ENCODE results near the gene KLC1. TPM values are rescaled to one million over a fixed set of nuclear protein-coding genes. Genes with fewer than 3 reads are reported as not detected.
A peak's percentile ranks its signal among the peaks of the same experiment; 100 is the strongest.

Gene KLC1
- total RNA-seq, 4 donors from 2014 or later = 205 to 427 (median 291) TPM

DNA sequence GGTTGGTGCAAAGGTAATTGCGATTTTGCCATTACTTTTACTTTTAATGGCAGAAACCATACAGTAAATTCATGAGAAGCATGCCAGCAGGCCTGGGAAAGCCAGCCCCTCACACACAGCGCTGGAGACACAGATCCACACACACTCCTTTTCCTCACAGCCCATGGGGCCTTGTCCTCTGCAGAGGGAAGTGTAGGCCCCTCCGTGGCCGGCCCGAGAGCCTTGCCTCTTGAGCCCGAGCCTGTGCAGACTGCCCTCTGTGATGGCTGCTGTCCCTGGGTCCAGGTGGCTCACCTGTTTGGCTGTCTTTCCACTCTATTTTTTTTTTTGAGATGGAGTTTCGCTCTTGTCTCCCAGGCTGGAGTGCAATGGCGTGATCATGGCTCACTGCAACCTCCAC is 46.9 kb downstream of the KLC1 start:
- WGBS, 2 donors (ENCODE audit: low coverage in 1 of 2) = 95 to 96% methylated on average over 2 to 8 of the region's 8 CpGs
- intact Hi-C loops (cut with DNase I; ENCODE audit: low total_unique reads) = no loop called here
- DNase-seq = no peak

DNA sequence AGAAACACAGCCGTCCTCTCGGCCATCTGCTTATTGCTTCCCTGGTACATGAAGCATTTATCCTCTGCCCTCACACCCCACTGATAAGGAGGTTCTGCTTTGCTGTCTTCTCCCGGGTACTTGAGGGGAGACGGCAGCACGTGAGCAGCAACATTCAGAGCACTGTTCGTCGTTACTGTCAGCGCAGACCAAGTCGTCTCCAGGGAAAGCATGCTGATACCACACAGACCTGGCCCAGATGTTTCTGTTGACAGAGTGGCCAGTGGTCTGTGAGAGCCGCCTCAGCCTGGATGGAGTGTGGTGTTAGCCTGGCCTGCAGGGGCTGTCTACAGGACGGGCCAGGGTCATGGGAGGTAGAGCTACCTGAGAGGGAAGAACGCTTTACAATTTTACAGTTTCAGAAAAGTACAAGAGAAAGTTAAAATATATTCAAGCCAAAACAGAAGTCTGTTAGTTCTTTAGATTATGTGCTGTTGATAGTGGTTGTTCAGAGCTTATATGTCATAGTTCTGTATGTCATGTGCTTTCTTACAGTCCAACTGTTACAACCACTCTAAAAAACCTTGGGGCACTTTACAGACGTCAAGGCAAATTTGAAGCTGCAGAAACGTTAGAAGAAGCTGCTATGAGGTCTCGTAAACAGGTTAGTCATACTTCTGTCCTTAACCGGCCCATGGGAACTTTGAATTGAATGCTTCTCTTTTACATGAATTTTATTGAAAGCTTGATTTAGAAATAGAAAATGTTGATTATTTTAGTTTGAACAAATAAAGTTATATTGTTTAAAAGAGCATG is 48.1 kb downstream of the KLC1 start:
- Histone ChIP-seq H3K36me3 (peaks cover 0 to 98% (median 53%) of the 10 kb centered on the region in 4 donors), H3K27ac (no peak overlapping the region), H3K27me3 (no peaks in the 10 kb centered on the region), H3K9me3 (no peaks in the 10 kb centered on the region), H3K4me1 (peaks cover 0 to 7% (median 0%) of the 10 kb centered on the region in 4 donors), H3K4me3 (no peak overlapping the region)
- intact Hi-C loops (cut with DNase I; ENCODE audit: low total_unique reads) = no loop called here
- no peak for TF ChIP-seq POLR2AphosphoS5 (IDR thresholded peaks at IDR 0.05)
- TF ChIP-seq, protein P1, sequence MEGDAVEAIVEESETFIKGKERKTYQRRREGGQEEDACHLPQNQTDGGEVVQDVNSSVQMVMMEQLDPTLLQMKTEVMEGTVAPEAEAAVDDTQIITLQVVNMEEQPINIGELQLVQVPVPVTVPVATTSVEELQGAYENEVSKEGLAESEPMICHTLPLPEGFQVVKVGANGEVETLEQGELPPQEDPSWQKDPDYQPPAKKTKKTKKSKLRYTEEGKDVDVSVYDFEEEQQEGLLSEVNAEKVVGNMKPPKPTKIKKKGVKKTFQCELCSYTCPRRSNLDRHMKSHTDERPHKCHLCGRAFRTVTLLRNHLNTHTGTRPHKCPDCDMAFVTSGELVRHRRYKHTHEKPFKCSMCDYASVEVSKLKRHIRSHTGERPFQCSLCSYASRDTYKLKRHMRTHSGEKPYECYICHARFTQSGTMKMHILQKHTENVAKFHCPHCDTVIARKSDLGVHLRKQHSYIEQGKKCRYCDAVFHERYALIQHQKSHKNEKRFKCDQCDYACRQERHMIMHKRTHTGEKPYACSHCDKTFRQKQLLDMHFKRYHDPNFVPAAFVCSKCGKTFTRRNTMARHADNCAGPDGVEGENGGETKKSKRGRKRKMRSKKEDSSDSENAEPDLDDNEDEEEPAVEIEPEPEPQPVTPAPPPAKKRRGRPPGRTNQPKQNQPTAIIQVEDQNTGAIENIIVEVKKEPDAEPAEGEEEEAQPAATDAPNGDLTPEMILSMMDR (IDR thresholded peaks at IDR 0.05) = no peak
- no peak for TF ChIP-seq POLR2A (IDR thresholded peaks at IDR 0.05)
- TF ChIP-seq EP300 (IDR thresholded peaks at IDR 0.05; ENCODE audit: low read depth) = no peak
- in situ Hi-C loops (cut with MboI; ENCODE audit: low pct_ligation_motif_present in 1 of 4, low pct_unique_long_range_greater_than_20kb in 1 of 4, low sequenced_read_pairs in 3 of 4) = no loop called here
- WGBS, 2 donors (ENCODE audit: low coverage in 1 of 2) = 81 to 83% methylated on average over 5 to 16 of the region's 16 CpGs
- no peak for DNase-seq

More for the DNA sequence above, 46.9 kb downstream of the KLC1 start:
- TF ChIP-seq EP300 (IDR thresholded peaks at IDR 0.05; ENCODE audit: low read depth) (no peak), POLR2A (IDR thresholded peaks at IDR 0.05) (no peak), POLR2AphosphoS5 (IDR thresholded peaks at IDR 0.05) (no peak)
- TF ChIP-seq, protein P1 (IDR thresholded peaks at IDR 0.05) = no peak
- H3K36me3 ChIP-seq = peaks cover 0 to 97% (median 53%) of the 10 kb centered on the region in 4 donors
- no peaks in the 10 kb centered on the region for H3K9me3 ChIP-seq
- no peaks in the 10 kb centered on the region for H3K27me3 ChIP-seq
- no peak overlapping the region for H3K4me3 ChIP-seq
- no peak overlapping the region for H3K27ac ChIP-seq
- peaks cover 0 to 7% (median 0%) of the 10 kb centered on the region in 4 donors for H3K4me1 ChIP-seq
- in situ Hi-C loops (cut with MboI; ENCODE audit: low pct_ligation_motif_present in 1 of 4, low pct_unique_long_range_greater_than_20kb in 1 of 4, low sequenced_read_pairs in 3 of 4) = no loop called here

DNA sequence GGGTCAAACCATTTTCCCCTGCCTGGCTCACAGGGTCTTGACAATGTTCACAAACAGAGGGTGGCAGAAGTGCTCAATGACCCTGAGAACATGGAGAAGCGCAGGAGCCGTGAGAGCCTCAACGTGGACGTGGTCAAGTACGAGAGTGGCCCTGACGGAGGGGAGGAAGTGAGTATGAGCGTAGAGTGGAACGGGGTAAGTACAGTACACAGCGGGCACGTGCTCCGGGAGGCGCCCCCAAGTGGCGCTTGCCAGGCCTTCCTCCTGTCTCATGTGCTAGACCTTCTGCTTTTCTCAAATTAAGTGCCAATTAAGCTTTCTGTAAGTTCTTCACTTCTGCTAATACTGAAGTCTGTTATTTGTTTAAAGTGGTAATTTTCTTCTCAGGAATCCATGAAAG is 50.3 kb downstream of the KLC1 start:
- TF ChIP-seq, protein P1 (IDR thresholded peaks at IDR 0.05) = peak; percentile 28 to 43 (median 41)
- TF ChIP-seq EP300 (IDR thresholded peaks at IDR 0.05; ENCODE audit: low read depth) = no peak
- peaks cover 0 to 93% (median 47%) of the 10 kb centered on the region in 4 donors for H3K36me3 ChIP-seq
- in situ Hi-C loops (cut with MboI; ENCODE audit: low pct_ligation_motif_present in 1 of 4, low pct_unique_long_range_greater_than_20kb in 1 of 4, low sequenced_read_pairs in 3 of 4) = no loop called here

DNA sequence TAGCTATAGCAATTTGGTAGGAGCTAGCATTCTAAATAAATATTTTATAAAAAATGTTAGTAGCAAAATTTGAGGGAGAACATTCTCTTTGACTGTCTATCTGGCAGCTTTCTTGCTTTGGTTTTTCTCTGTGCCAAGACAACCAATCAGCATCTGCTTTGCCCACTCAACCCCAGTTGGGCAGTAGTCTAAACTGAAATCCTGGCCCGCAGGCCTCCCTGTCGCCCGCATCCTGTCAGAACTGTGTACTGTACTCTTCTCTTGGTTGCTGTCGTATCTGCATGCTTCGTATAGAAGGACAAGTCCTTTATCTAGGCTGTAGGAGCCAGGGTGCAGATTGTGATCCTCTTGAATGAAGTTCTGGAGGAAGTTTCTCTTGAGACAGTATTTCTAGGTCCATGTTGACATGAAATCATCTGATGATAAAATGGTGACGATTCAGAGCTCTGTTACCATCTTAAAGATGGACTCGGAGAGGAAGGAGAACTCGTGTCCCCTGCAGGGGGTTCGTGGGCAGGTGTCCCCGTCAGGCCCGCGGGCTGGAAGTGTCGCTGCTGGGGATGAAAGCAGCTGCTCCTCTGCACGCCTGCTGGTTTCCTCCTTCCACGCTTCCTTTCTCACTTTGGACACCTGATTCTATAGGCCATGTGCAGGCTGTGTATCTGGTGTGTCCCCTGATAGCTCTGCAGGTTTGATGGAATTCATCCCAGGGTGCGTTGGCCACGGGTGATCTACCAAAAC is 51.6 kb downstream of the KLC1 start:
- Histone ChIP-seq H3K4me3 (no peak overlapping the region), H3K27me3 (no peaks in the 10 kb centered on the region), H3K27ac (no peak overlapping the region), H3K4me1 (peaks cover 0 to 7% (median 0%) of the 10 kb centered on the region in 4 donors), H3K36me3 (peaks cover 0 to 89% (median 41%) of the 10 kb centered on the region in 4 donors), H3K9me3 (no peaks in the 10 kb centered on the region)
- WGBS, 2 donors (ENCODE audit: low coverage in 1 of 2) = 90% methylated on average over 17 of the region's 17 CpGs; no CpG with 5 or more reads in 1 of the 2 donors
- TF ChIP-seq EP300 (IDR thresholded peaks at IDR 0.05; ENCODE audit: low read depth) = no peak
- TF ChIP-seq, protein P1 (IDR thresholded peaks at IDR 0.05) = no peak
- no peak for DNase-seq
- intact Hi-C loops (cut with DNase I; ENCODE audit: low total_unique reads) = no loop called here
- in situ Hi-C loops (cut with MboI; ENCODE audit: low pct_ligation_motif_present in 1 of 4, low pct_unique_long_range_greater_than_20kb in 1 of 4, low sequenced_read_pairs in 3 of 4) = no loop called here

More for the DNA sequence above, 50.3 kb downstream of the KLC1 start:
- 31 to 32% methylated on average over 12 to 13 of the region's 13 CpGs for WGBS, 2 donors (ENCODE audit: low coverage in 1 of 2)
- H3K9me3 ChIP-seq = no peaks in the 10 kb centered on the region
- H3K4me3 ChIP-seq = no peak overlapping the region
- intact Hi-C loops (cut with DNase I; ENCODE audit: low total_unique reads) = no loop called here
- DNase-seq = peak; percentile 51
- peaks cover 0 to 7% (median 0%) of the 10 kb centered on the region in 4 donors for H3K4me1 ChIP-seq
- H3K27me3 ChIP-seq = no peaks in the 10 kb centered on the region
- H3K27ac ChIP-seq = no peak overlapping the region

All from transverse colon (tissue), 4 donors.